ENCODE data around the gene CCDC136.
A peak's percentile ranks its signal among the peaks of the same experiment; 100 is the strongest.

The CCDC136 gene

GRCh38 chr7:128845475-128845874 lies 53.7 kb downstream of the CCDC136 start:
- no peak for DNase-seq (ENCODE audit: low read depth)

DNA sequence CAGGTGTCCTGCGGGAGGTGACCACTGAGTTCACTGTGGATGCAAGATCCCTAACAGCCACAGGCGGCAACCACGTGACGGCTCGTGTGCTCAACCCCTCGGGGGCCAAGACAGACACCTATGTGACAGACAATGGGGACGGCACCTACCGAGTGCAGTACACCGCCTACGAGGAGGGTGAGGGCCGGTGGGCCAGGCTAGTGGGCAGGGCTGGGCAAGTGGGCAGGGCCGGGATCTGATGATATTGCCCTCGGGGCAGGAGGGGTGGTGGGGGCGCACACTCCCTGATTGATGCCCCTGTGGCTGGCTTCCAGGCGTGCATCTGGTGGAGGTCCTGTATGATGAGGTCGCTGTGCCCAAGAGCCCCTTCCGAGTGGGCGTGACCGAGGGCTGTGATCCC lies 54.2 kb downstream of the CCDC136 start:
- no peak for DNase-seq (ENCODE audit: low read depth)

DNA sequence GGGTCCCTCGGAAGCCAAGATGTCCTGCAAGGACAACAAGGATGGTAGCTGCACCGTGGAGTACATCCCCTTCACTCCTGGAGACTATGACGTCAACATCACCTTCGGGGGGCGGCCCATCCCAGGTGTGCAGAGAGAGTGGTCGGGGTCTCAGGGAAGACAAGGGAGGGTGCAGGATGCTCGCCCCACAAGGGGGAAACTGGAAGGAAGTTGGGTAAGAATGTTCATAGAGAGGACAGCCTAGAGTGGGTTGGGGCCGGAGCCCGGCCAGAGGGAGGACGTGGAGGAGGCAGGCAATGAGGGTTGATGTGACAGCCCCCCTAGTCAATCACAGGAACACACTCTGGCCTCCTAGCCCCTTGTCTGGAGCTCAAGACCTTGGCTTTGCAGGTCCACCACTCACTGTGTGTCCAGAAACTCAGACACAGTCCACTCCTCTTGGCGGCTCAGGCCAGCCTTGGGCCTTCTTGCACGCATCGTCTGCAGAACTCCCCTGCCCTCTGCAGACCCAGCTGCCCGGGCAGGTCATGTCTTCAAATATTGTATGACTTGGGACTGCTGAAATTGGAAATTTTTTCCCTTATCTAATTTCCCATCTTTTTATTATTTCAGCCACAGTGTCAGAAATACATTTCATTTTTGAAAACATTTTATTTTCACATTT lies 55.1 kb downstream of the CCDC136 start:
- no peak for DNase-seq (ENCODE audit: low read depth)

GRCh38 chr7:128847721-128848211 lies 56.0 kb downstream of the CCDC136 start:
- no peak for DNase-seq (ENCODE audit: low read depth)

DNA sequence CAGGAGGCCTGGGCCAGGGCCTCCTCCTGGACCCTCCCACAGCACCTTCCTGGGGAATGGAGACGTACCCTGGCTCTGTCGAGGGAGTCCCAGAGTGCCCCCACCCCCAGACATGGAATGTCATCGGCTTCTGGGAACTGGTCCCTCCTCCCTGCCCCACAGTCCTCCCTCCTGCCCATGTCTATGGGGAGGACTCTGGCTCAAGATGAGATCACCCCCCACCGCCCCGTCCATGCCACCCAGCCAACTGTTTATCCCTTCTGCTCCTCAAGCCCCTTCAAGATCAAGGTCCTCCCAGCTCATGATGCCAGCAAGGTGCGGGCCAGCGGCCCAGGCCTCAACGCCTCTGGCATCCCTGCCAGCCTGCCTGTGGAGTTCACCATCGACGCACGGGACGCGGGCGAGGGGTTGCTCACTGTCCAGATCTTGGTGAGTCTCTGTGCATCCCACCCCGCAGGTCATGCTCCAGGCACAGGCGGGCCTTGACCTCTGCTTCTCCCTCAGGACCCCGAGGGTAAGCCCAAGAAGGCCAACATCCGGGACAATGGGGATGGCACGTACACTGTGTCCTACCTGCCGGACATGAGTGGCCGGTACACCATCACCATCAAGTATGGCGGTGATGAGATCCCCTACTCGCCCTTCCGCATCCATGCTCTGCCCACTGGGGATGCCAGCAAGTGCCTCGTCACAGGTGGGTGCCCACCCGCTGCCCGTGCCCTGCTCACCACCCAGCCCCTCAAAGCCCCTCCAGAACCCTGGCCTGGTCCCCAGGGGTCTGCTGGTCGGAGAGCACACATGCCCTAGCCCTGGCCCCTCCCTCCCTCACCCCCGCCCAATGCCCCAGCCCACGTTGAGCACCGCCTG lies 56.8 kb downstream of the CCDC136 start:
- no peak for DNase-seq (ENCODE audit: low read depth)

GRCh38 chr7:128849156-128849515 lies 57.4 kb downstream of the CCDC136 start:
- DNase-seq (ENCODE audit: low read depth) = no peak

GRCh38 chr7:128849804-128850490 lies 58.2 kb downstream of the CCDC136 start:
- DNase-seq (ENCODE audit: low read depth) = no peak

DNA sequence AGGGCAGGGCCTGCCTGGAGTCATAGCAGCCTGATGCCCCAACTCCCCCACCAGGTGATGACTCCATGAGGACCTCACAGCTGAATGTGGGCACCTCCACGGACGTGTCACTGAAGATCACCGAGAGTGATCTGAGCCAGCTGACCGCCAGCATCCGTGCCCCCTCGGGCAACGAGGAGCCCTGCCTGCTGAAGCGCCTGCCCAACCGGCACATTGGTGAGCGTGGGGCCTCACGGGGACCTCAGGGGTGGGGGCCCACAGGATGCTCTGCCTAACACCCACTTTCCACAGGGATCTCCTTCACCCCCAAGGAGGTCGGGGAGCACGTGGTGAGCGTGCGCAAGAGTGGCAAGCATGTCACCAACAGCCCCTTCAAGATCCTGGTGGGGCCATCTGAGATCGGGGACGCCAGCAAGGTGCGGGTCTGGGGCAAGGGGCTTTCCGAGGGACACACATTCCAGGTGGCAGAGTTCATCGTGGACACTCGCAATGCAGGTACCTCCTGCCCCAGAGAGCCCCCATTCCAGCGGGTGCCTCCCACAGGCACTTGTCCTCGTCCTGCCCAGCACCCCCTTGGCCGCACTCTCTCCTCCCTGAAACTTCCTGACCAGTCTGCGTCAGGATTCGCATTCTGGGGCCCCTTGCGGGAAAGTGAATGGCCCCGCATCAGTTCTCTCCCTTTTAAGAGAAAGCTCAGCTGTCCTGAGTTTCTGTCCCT lies 60.9 kb downstream of the CCDC136 start:
- DNase-seq (ENCODE audit: low read depth) = no peak

DNA sequence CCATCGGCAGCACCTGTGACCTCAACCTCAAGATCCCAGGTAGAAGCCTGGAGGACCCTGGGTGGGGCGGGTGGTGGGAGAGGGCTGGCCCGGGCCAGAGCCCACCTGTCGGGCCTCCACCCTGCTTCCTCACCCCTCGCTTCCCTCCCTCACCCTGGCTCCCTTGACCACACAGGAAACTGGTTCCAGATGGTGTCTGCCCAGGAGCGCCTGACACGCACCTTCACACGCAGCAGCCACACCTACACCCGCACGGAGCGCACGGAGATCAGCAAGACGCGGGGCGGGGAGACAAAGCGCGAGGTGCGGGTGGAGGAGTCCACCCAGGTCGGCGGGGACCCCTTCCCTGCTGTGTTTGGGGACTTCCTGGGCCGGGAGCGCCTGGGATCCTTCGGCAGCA lies 62.0 kb downstream of the CCDC136 start:
- no peak for DNase-seq (ENCODE audit: low read depth)

GRCh38 chr7:128854396-128854795 lies 62.6 kb downstream of the CCDC136 start:
- DNase-seq (ENCODE audit: low read depth) = no peak

DNA sequence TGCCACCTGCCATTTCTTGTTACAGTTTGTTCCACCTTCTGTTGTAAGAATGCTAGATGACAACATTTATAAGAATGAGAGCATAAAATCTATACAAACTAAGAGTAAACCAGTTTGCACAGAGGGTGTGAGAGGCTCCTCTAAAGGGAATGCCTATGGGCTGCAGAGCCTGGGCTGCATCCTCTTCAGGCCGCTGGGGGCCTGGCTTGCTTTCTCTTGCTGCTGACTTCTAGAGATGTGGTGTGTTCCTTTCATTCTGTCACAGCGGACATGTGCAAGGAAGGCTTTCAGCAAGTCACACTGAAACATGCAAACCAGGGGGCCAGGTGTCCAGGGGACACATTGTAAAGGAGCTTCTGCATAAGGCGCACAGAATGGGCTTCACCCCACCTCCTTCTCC lies 63.8 kb downstream of the CCDC136 start:
- no peak for DNase-seq (ENCODE audit: low read depth)

GRCh38 chr7:128856001-128856718 lies 64.4 kb downstream of the CCDC136 start:
- no peak for DNase-seq (ENCODE audit: low read depth)

DNA sequence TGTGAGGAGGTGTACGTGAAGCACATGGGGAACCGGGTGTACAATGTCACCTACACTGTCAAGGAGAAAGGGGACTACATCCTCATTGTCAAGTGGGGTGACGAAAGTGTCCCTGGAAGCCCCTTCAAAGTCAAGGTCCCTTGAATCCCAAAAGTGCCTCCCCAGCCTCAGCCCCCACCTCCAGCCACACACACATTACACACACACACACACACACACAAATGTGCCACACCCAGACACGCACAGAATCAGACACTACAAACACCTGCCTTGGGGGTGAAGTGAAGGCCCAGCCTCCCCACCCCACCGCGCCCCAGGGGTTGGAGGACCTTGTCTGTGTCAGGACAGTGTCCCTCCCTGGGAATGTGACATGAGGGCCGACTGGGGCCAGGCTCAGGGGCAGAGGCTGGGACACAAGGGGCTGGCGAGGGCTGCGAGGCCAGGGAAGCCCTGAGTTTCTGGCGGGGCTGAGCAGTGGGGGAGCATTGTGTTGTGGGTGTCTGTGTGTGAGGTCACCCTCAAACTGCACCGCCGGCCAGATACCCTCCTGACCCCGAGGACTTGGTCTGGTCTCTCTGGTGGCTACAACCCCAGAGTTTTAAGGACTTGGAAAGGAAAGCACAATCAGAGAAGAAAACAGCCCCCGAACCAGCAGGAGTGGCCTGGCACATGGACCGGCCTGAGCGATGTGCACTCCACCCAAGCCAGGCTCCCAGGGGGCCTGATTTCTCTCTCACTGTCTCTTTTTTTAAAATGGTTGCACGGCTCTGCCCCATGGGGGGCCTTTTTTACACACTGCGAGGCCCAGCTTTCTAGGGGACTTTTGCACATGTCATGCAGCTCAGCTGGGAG lies 66.8 kb downstream of the CCDC136 start:
- DNase-seq (ENCODE audit: low read depth) = no peak

DNA sequence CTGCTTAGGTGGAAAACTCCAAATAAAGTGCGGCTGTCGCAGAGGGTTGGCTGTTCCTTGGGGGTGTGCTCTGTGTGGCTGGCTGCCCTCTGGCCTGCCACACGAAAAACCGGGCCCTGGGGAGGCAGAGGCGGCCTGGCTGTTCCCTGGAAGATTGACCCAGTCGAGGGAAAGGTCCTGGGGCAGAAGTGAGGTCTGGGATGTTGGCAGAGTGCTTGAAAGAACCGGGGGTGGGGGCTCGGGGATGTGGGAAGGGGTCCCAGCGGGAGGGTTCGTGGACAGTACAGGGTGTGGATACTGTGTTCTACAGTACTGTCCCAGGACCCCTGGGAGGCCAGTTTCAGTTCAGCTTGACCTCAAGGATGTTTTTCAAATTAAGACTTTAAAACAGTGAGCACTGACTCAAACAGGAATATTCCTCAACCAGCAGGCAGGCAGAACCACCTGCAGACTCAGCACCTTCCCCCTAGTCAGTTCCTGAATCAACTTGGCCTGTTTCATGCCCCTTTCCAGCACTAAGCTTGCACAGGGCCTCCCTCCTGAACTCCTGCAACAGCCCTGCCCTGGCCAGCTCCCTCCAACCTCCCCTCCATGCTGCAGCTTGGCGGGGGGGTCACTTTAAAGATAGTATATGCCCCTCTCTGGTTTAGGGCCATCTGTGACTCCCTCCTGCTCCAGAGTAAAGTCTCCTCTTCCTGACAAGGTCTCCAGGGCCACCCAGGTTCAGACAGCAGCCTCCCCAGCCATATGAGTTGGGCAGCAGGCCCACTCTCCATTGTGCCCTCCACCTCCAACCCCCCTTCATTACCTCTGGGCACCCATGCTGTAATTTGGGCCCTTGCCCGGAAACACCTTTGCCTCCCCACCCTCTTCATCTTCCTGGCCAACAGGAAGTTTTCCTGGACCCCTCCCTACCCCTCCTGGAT lies 67.7 kb downstream of the CCDC136 start:
- DNase-seq (ENCODE audit: low read depth) = no peak

GRCh38 chr7:128860158-128861073 lies 68.6 kb downstream of the CCDC136 start:
- DNase-seq (ENCODE audit: low read depth) = peak; percentile 62

DNA sequence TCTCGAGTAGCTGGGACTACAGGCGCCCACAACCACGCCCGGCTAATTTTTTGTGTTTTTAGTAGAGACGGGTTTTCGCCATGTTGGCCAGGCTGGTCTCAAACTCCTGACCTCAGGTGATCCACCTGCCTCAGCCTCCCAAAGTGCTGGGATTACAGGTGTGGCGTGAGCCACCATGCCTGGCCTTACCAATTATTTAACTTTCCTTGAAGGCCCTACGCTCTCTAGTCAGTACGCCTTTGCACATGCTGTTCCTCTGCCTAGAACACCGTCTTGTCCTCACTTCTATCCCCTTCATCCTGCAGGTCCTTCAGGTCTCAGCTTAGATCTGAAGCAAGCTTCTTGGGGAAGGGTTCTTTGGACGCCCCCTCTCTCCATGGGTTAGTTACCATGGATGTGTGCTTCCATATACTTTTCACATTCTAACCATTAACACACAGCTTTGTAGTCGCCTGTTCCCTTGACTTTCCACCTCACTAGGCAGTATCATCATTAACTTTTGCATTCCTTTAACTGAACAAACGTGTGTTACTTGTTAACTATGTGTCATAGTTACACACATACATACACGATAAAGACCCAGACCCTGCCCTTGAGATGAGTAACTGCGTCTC lies 70.3 kb downstream of the CCDC136 start:
- no peak for DNase-seq (ENCODE audit: low read depth)

DNA sequence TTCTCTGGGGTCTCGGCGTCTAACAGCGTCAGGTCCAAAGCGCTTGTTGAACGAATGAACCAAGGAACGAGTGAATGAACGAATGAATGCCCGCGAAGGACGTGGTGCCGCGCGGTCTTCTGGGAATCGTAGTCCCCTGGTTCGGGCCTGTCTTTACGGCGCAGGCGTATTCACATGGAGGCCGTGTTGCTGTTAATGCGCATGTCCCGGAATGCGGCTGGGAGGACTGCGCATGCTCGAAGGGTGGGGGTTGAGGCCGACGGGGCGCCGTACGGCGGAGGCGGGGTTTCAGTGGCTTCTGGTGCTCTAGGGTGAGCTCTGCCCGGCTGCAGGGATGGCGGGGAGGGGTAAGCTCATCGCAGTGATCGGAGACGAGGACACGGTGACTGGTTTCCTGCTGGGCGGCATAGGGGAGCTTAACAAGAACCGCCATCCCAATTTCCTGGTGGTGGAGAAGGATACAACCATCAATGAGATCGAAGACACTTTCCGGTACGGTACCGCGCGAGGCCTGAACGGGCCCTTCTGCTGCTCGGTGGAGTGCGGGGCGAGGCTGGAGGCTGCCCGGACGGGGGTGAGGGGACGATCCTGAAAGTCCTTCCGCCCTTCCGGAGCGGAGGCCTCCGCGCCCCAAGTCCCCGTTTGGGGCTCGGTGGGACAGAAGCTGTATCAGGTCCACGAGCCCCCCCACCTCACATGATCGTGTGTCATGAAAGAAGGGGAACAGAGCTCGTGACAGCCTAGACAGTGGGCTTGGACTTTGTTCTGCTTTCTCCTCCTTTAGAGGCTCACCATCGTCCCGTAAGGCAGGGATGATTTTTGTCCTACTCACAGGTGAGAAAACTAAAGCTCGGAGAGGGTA lies 71.0 kb downstream of the CCDC136 start, which contains the start of gene ATP6V1F:
TSS of gene ATP6V1F (plus strand) at position 286 of the 862 bp plus-strand sequence. CDS start at position 335, 49 bp downstream.
- peak; percentile 97 for DNase-seq (ENCODE audit: low read depth)
